ENCODE measurements around the gene ZNF329.

- no peak for TF ChIP-seq TEAD4 (IDR thresholded peaks at IDR 0.05)
- no peak for TF ChIP-seq EP300 (IDR thresholded peaks at IDR 0.05; ENCODE audit: borderline replicate concordance)
- no peak for TF ChIP-seq MAX (IDR thresholded peaks at IDR 0.05)
- TF ChIP-seq TAF1 (IDR thresholded peaks at IDR 0.05; ENCODE audit: low read depth) = no peak
- no peak for TF ChIP-seq FOXM1 (IDR thresholded peaks at IDR 0.05; ENCODE audit: borderline replicate concordance, low read depth)
- TF ChIP-seq REST (IDR thresholded peaks at IDR 0.05; ENCODE audit: low read depth) = no peak
- TF ChIP-seq CEBPB (IDR thresholded peaks at IDR 0.05) = no peak
- TF ChIP-seq USF1 (IDR thresholded peaks at IDR 0.05) = no peak
- TF ChIP-seq TCF12 (IDR thresholded peaks at IDR 0.05; ENCODE audit: low read depth) = no peak
- TF ChIP-seq ZBTB7A (IDR thresholded peaks at IDR 0.05; ENCODE audit: low read depth) = no peak
Measured at GRCh38 chr19:58153386-58153785, 2.8 kb upstream of the ZNF329 start.

All from Ishikawa (cell line).